Measurements from ENCODE around the gene IMP3.

IMP3 gene

DNA sequence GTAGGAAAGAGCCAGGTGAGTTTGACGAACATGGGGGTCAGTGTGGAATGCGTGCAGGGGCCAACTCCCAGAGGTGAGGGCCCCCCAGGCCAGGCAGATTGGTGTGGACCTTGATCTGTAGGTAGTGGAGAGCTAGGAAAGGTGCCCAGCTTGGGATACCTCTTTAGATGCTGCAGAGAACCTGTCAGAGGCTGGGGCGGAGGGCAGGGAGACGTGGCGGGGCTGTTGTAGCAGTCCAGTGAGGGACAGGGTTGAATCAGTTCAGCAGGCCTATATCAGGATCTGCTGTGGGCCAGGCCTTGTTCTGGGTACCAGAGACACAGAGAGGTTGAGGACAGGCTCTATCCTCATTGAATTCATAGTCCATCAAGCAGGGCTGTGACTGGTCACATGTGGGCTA is 16.3 kb upstream of the IMP3 start:
- TF ChIP-seq ZBTB7A (IDR thresholded peaks at IDR 0.05; ENCODE audit: low read depth): no peak
- TF ChIP-seq TAF1 (IDR thresholded peaks at IDR 0.05; ENCODE audit: low read depth): no peak
- TF ChIP-seq, protein P1, sequence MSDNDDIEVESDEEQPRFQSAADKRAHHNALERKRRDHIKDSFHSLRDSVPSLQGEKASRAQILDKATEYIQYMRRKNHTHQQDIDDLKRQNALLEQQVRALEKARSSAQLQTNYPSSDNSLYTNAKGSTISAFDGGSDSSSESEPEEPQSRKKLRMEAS (IDR thresholded peaks at IDR 0.05): no peak
- TF ChIP-seq YY1 (IDR thresholded peaks at IDR 0.05; ENCODE audit: low read depth): no peak
- no peak for TF ChIP-seq CEBPB (IDR thresholded peaks at IDR 0.05)

GRCh38 chr15:75655931-75656330 is 15.9 kb upstream of the IMP3 start:
- TF ChIP-seq FOXM1 (IDR thresholded peaks at IDR 0.05; ENCODE audit: borderline replicate concordance, low read depth) (no peak), RAD21 (IDR thresholded peaks at IDR 0.05; ENCODE audit: low read depth) (no peak), CREB1 (IDR thresholded peaks at IDR 0.05; ENCODE audit: low read depth) (no peak), CEBPB (IDR thresholded peaks at IDR 0.05) (no peak), TEAD4 (IDR thresholded peaks at IDR 0.05) (no peak), EP300 (IDR thresholded peaks at IDR 0.05; ENCODE audit: borderline replicate concordance) (no peak), EGR1 (IDR thresholded peaks at IDR 0.05) (no peak), TAF1 (IDR thresholded peaks at IDR 0.05; ENCODE audit: low read depth) (no peak), YY1 (IDR thresholded peaks at IDR 0.05; ENCODE audit: low read depth) (no peak), USF1 (IDR thresholded peaks at IDR 0.05) (no peak), NFIC (IDR thresholded peaks at IDR 0.05) (no peak), REST (IDR thresholded peaks at IDR 0.05; ENCODE audit: low read depth) (no peak), TCF12 (IDR thresholded peaks at IDR 0.05; ENCODE audit: low read depth) (no peak), ZBTB7A (IDR thresholded peaks at IDR 0.05; ENCODE audit: low read depth) (no peak)
- TF ChIP-seq, protein P1 (IDR thresholded peaks at IDR 0.05): no peak

- TF ChIP-seq FOXM1 (IDR thresholded peaks at IDR 0.05; ENCODE audit: borderline replicate concordance, low read depth): no peak
- no peak for TF ChIP-seq REST (IDR thresholded peaks at IDR 0.05; ENCODE audit: low read depth)
- TF ChIP-seq TEAD4 (IDR thresholded peaks at IDR 0.05): no peak
Measured at GRCh38 chr15:75654201-75654907, 14.3 kb upstream of the IMP3 start.

- TF ChIP-seq, protein P1 (IDR thresholded peaks at IDR 0.05): no peak
- TF ChIP-seq ZBTB7A (IDR thresholded peaks at IDR 0.05; ENCODE audit: low read depth): no peak
- TF ChIP-seq NFIC (IDR thresholded peaks at IDR 0.05): no peak
- no peak for TF ChIP-seq REST (IDR thresholded peaks at IDR 0.05; ENCODE audit: low read depth)
- no peak for TF ChIP-seq USF1 (IDR thresholded peaks at IDR 0.05)
- no peak for TF ChIP-seq YY1 (IDR thresholded peaks at IDR 0.05; ENCODE audit: low read depth)
- TF ChIP-seq CREB1 (IDR thresholded peaks at IDR 0.05; ENCODE audit: low read depth): no peak
- no peak for TF ChIP-seq RAD21 (IDR thresholded peaks at IDR 0.05; ENCODE audit: low read depth)
- no peak for TF ChIP-seq TEAD4 (IDR thresholded peaks at IDR 0.05)
- no peak for TF ChIP-seq TCF12 (IDR thresholded peaks at IDR 0.05; ENCODE audit: low read depth)
- TF ChIP-seq EP300 (IDR thresholded peaks at IDR 0.05; ENCODE audit: borderline replicate concordance): no peak
- no peak for TF ChIP-seq TAF1 (IDR thresholded peaks at IDR 0.05; ENCODE audit: low read depth)
- no peak for TF ChIP-seq CEBPB (IDR thresholded peaks at IDR 0.05)
- TF ChIP-seq EGR1 (IDR thresholded peaks at IDR 0.05): no peak
- no peak for TF ChIP-seq FOXM1 (IDR thresholded peaks at IDR 0.05; ENCODE audit: borderline replicate concordance, low read depth)
Measured at GRCh38 chr15:75653347-75653913, 13.4 kb upstream of the IMP3 start.
